ENCODE data around the gene PPP4C. TPM values are rescaled to one million over a fixed set of nuclear protein-coding genes. Genes with fewer than 3 reads are reported as not detected.

PPP4C gene
- total RNA-seq, 1 experiment from 2014 or later: 116 TPM

- Histone ChIP-seq H3K9me3 (ENCODE audit: low read length) (no peaks in the 10 kb centered on the region), H3K4me1 (ENCODE audit: insufficient read depth, low read length) (peaks cover 36% of the 10 kb centered on the region), H3K27me3 (ENCODE audit: low read length) (no peaks in the 10 kb centered on the region), H3K4me2 (ENCODE audit: low read length) (peak within 1 kb of the TSS; percentile 99), H3K79me2 (ENCODE audit: low read length) (peaks cover 66% of the 10 kb centered on the region), H3F3A (ENCODE audit: low read length, unreplicated experiment) (no peaks in the 10 kb centered on the region), H2AFZ (ENCODE audit: low read length) (peak within 1 kb of the TSS; percentile 82), H3K9ac (ENCODE audit: low read length) (peak within 1 kb of the TSS; percentile 90), H3K27ac (ENCODE audit: low read length) (peak within 1 kb of the TSS; percentile 97), H3K4me3 (ENCODE audit: low read length) (peak within 1 kb of the TSS; percentile 99), H4K20me1 (ENCODE audit: low read length) (peaks cover 42% of the 10 kb centered on the region), H3K9me2 (replicated peaks; ENCODE audit: low read length) (no peaks in the 10 kb centered on the region), H3K36me3 (ENCODE audit: low read depth, low read length) (peaks cover 40% of the 10 kb centered on the region)
- BruUV-seq (replicated peaks): no TSS peak
- DNase-seq (peak; percentile 95), ATAC-seq (peak; percentile 82)
- CTCF ChIA-PET: interaction anchor here (0.8 kb wide), 1 partner anchor 365 kb away, joined by 3 read pairs; the partner anchor contains the start of gene DCTPP1
- TF ChIP-seq EZH2phosphoT487 (IDR thresholded peaks at IDR 0.05; ENCODE audit: borderline replicate concordance, low read length) (peak; percentile 97), EZH2 (IDR thresholded peaks at IDR 0.05; ENCODE audit: low read length, unreplicated experiment) (no peak)
- intact Hi-C loops (cut with micrococcal nuclease): no loop called here
- POLR2A ChIA-PET (ENCODE audit: unreplicated experiment): interaction anchor here (0.6 to 0.8 kb wide), 3 partner anchors 92 to 569 kb away, joined by 3 to 5 read pairs (median 3); no protein-coding TSS in a partner anchor
Measured at GRCh38 chr16:30065102-30065942, 10.5 kb upstream of the PPP4C start, which contains the start of gene ALDOA. Gene ALDOA (plus strand): TSS chr16:30065760. CDS start chr16:30066898, 1,138 bp downstream.

- no peak for ATAC-seq
- Histone ChIP-seq H3K4me1 (ENCODE audit: insufficient read depth, low read length) (peaks cover 30% of the 10 kb centered on the region), H3K4me2 (ENCODE audit: low read length) (peak overlapping the region; percentile 99), H4K20me1 (ENCODE audit: low read length) (peaks cover 45% of the 10 kb centered on the region), H3K9me2 (replicated peaks; ENCODE audit: low read length) (no peaks in the 10 kb centered on the region), H3K79me2 (ENCODE audit: low read length) (peaks cover 69% of the 10 kb centered on the region), H3K9ac (ENCODE audit: low read length) (peak overlapping the region; percentile 90), H3K27me3 (ENCODE audit: low read length) (no peaks in the 10 kb centered on the region), H3F3A (ENCODE audit: low read length, unreplicated experiment) (no peaks in the 10 kb centered on the region), H3K27ac (ENCODE audit: low read length) (peak overlapping the region; percentile 78), H3K36me3 (ENCODE audit: low read depth, low read length) (peaks cover 48% of the 10 kb centered on the region), H3K9me3 (ENCODE audit: low read length) (no peaks in the 10 kb centered on the region), H2AFZ (ENCODE audit: low read length) (no peak overlapping the region), H3K4me3 (ENCODE audit: low read length) (peak overlapping the region; percentile 99)
- no peak for DNase-seq
- ChIA-PET POLR2A (ENCODE audit: unreplicated experiment) (interaction anchor here (0.6 to 0.8 kb wide), 2 partner anchors 93 to 568 kb away, joined by 3 to 5 read pairs; no protein-coding TSS in a partner anchor), CTCF (no interaction called here)
- intact Hi-C loops (cut with micrococcal nuclease): no loop called here
- no peak for TF ChIP-seq CTCF (conservative IDR thresholded peaks at IDR 0.05; ENCODE audit: low read depth, low read length)
- TSS peak; percentile 54 for BruUV-seq (replicated peaks)
Measured at GRCh38 chr16:30065943-30066760, 9.6 kb upstream of the PPP4C start.

- Histone ChIP-seq H3K36me3 (ENCODE audit: low read depth, low read length) (peaks cover 55% of the 10 kb centered on the region), H3K9ac (ENCODE audit: low read length) (peak overlapping the region; percentile 90), H3K4me3 (ENCODE audit: low read length) (peak overlapping the region; percentile 99), H4K20me1 (ENCODE audit: low read length) (peaks cover 45% of the 10 kb centered on the region), H3K9me2 (replicated peaks; ENCODE audit: low read length) (no peaks in the 10 kb centered on the region), H3K4me2 (ENCODE audit: low read length) (peak overlapping the region; percentile 99), H3K27me3 (ENCODE audit: low read length) (no peaks in the 10 kb centered on the region), H2AFZ (ENCODE audit: low read length) (no peak overlapping the region), H3K4me1 (ENCODE audit: insufficient read depth, low read length) (peaks cover 29% of the 10 kb centered on the region), H3K27ac (ENCODE audit: low read length) (peak overlapping the region; percentile 78), H3F3A (ENCODE audit: low read length, unreplicated experiment) (no peaks in the 10 kb centered on the region), H3K9me3 (ENCODE audit: low read length) (no peaks in the 10 kb centered on the region), H3K79me2 (ENCODE audit: low read length) (peaks cover 69% of the 10 kb centered on the region)
- intact Hi-C loops (cut with micrococcal nuclease): no loop called here
- CTCF ChIA-PET: no interaction called here
- DNase-seq: no peak
- no peak for TF ChIP-seq EZH2 (IDR thresholded peaks at IDR 0.05; ENCODE audit: low read length, unreplicated experiment)
- TF ChIP-seq EZH2phosphoT487 (IDR thresholded peaks at IDR 0.05; ENCODE audit: borderline replicate concordance, low read length): no peak
- no peak for ATAC-seq
- POLR2A ChIA-PET (ENCODE audit: unreplicated experiment): no interaction called here
- BruUV-seq (replicated peaks): no TSS peak
Measured at GRCh38 chr16:30066761-30067583, 8.8 kb upstream of the PPP4C start.
